AG09309 (cell line): Measurements from ENCODE around the gene ASH1L.
"Not testable (repeated sequence)": the region's sequence is repeated elsewhere in the genome, so short reads cannot be mapped to it uniquely, and the experiment has no call there.

Experiments used
- DNase-seq: peaks from one replicate; pipeline ENCODE4 v3.0.0-alpha.2; 2010; ENCODE audit warnings: low read depth
- H3K4me3 ChIP-seq: 2 replicates; pipeline ENCODE4 v1.5.1; 2011; ENCODE audit warnings: mild to moderate bottlenecking, low read depth, low read length, moderate library complexity; ENCODE audit not compliant: control insufficient read depth
- TF ChIP-seq, protein P1 (sequence below): IDR thresholded peaks from 2 replicates; pipeline ENCODE4 v1.5.1; 2011; ENCODE audit warnings: mild to moderate bottlenecking, low read depth, low read length, inconsistent platforms; ENCODE audit not compliant: insufficient read depth, control insufficient read depth; ENCODE audit errors: missing control alignments

The ASH1L gene

DNA sequence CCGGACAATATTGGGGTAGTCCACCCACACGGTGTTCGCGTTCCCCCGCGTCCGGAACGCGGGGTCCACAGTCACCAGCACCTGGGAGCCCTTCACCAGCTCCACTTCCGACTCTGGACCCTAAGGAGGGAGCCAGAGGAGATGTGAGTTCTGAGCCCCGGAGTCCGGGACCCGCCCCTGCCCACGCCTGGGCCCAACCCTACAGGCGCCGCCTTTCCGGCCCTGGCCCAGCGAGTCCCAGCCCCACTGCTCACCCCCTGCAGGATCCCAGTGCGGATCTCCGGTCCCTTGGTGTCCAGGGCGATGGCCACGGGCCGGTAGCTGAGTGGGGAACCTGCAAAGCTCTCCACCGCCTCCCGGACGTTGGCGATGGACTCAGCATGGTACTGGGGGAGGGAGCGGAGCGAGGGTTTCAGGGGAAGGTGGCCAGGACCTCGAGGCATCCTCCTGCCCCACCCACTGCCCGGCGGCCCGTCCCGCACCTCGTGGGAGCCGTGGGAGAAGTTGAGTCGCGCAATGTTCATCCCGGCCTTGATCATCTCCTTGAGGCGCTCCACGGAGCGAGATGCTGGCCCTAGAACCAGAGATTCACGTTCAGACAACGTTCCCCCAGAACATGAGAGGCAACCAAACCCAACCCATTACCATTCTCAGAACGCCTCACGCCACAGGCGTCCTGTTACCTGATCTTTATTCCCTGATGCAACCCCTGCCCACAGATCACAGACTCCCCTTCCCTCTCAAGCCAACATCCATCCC lies 267.2 kb downstream of the ASH1L start:
- no peak overlapping the region for H3K4me3 ChIP-seq
- TF ChIP-seq, protein P1, sequence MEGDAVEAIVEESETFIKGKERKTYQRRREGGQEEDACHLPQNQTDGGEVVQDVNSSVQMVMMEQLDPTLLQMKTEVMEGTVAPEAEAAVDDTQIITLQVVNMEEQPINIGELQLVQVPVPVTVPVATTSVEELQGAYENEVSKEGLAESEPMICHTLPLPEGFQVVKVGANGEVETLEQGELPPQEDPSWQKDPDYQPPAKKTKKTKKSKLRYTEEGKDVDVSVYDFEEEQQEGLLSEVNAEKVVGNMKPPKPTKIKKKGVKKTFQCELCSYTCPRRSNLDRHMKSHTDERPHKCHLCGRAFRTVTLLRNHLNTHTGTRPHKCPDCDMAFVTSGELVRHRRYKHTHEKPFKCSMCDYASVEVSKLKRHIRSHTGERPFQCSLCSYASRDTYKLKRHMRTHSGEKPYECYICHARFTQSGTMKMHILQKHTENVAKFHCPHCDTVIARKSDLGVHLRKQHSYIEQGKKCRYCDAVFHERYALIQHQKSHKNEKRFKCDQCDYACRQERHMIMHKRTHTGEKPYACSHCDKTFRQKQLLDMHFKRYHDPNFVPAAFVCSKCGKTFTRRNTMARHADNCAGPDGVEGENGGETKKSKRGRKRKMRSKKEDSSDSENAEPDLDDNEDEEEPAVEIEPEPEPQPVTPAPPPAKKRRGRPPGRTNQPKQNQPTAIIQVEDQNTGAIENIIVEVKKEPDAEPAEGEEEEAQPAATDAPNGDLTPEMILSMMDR, result no peak
- DNase-seq, result no peak

DNA sequence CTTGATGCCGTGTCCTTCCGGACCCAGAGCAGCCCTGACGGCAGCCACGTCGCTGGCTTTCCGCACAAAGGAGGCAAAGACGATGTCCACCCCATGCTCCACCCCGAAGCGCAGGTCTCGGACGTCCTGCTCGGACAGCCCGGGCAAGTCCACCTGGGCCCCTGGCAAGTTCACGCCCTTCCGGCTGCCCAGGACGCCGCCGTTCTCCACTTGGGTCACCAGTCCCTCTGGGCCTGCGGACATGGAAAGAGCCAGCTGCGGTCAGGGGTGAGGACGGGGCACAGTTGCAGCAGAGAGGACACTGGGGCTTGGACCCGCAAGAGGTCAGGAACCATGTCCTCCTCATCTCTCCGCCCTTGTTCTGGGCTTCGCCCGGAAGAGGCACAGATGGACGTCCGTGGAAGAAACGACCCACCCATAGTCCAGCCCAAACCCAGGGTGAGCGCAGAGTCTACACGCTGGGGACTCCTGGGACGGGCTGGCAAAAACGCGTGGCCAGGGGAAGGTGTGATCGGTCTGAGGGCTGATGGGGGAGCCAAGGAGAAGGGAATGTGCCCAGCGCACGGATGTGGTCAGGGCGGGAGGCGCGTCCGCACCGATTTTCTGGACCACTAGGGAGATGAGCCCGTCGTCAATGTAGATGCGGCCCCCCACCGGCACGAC lies 268.0 kb downstream of the ASH1L start:
- H3K4me3 ChIP-seq, result no peak overlapping the region
- DNase-seq, result no peak
- TF ChIP-seq, protein P1, result no peak

DNA sequence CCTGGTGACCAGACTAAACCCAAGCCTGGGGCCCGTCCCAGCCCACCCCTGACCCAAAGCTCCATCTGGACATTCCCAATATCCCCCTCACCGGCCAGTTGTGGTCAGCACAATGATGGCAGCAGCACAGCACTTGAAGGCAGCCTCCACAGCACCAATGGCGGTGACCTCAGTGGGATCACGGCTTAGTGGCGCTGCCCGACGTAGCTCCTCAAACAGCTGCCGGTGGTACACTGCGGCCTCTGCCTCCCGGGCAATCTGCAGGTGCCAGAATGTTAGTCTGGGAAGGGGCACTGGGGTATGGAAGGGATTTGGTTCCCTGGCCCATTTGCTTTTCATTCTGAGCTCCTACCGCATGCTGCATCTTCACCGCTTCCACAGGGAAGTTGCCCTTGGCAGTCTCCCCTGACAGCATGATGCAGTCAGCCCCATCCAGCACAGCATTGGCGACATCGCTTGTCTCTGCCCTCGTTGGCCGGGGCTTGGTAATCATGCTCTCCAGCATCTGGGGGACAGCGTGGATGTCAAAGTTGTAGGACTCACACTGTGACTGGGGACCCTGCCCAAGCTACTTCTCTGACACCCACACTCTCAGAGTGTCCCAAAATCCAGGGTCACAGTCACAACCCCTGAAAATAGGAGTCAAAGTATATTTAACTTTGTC lies 269.4 kb downstream of the ASH1L start:
- TF ChIP-seq, protein P1, result no peak
- DNase-seq, result no peak
- H3K4me3 ChIP-seq, result no peak overlapping the region

DNA sequence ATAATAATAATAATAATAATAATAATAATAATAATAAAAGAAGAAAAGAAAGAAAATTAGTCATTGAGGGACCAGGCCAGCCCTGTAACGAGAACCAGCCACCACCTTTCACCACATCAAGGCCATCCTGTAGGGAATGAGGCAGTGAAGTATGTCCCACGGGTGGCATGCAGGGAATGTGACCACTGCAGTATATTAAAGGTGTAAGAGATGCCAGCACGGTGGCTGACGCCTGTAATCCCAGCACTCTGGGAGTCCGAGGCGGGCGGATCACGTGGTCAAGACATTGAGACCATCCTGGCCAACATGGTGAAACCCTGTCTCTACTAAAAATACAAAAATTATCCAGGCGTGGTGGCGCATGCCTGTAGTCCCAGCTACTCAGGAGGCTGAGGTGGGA lies 271.6 kb downstream of the ASH1L start:
- not testable (repeated sequence) for DNase-seq, H3K4me3 ChIP-seq

DNA sequence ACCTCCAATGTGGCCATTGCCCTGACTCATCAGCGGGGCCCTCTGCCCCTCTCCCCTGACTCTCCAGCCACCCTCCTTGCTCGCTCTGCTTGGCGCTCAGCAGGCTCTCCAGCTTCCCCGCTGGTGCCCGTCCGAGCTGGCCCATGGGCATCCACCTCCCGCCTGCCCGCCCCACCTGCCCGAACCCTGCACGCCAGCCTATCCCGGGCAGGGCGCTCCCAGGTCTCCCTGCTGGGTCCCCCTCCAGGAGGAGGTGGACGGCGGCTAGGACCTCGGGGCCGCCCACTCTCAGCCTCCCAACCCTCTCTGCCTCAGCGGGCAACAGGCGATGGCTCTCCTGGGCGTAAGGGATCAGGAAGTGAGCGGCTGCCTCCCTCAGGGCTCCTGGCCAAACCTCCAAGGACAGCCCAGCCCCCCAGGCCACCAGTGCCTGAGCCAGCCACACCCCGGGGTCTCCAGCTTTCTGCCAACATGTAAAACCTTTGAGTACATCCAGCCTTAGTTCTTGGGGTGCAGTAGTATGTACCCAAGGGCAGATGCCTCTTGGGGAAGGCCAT lies 274.5 kb downstream of the ASH1L start:
- H3K4me3 ChIP-seq, result no peak overlapping the region
- no peak for DNase-seq
- TF ChIP-seq, protein P1, result no peak

DNA sequence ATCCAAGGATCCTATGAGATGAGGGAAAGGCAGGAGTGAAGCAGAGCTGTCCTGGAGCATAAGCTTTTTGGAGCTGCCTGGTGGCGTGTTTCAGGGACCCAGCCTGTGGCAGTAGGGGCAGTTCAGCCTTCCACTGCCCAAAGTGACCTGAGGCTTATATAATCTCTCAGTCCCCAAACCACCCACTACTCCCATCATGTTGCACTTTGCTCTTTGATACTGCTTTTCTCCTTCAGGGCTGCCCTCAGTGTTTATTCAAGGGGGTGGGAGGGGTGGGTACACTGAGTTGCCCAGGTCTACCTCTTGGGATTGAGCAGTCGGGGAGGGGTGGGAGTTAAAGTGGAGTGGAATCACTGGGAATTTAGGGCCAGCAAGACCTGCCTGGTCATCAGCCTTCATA lies 276.1 kb downstream of the ASH1L start:
- H3K4me3 ChIP-seq, result no peak overlapping the region
- no peak for DNase-seq
- TF ChIP-seq, protein P1, result no peak

DNA sequence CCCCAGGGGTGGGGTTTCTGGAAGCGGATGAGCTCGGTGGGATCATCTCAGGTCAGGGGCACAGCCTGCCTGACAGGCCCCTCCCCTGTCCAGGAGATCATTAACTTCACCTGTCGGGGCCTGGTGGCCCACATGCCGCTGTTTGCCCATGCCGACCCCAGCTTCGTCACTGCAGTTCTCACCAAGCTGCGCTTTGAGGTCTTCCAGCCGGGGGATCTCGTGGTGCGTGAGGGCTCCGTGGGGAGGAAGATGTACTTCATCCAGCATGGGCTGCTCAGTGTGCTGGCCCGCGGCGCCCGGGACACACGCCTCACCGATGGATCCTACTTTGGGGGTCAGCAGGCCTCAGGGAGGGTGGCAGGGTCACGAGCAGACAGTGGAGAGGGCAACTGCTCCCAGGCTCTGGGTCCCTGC lies 277.0 kb downstream of the ASH1L start:
- TF ChIP-seq, protein P1, result no peak
- H3K4me3 ChIP-seq, result no peak overlapping the region
- DNase-seq, result no peak
